ENCODE results near the gene METAP2. TPM values are rescaled to one million over a fixed set of nuclear protein-coding genes. Genes with fewer than 3 reads are reported as not detected.

Gene METAP2
- total RNA-seq, 1 donor from 2014 or later: 81.6 TPM

- no peak for TF ChIP-seq EZH2 (IDR thresholded peaks at IDR 0.05; ENCODE audit: insufficient read depth, low read length)
- no peak for TF ChIP-seq CTCF (IDR thresholded peaks at IDR 0.05; ENCODE audit: insufficient read depth, low read depth, low read length)
- H3K4me1 Mint-ChIP-seq (ENCODE audit: low read depth, unreplicated experiment): peaks cover 16% of the 10 kb centered on the region
- Histone ChIP-seq H4K20me1 (ENCODE audit: insufficient read depth, low read length) (peaks cover 40% of the 10 kb centered on the region), H3K9ac (ENCODE audit: low read length) (no peak overlapping the region), H3K4me1 (ENCODE audit: insufficient read depth, low read length) (no peaks in the 10 kb centered on the region), H3K27me3 (ENCODE audit: insufficient read depth, low read length) (no peaks in the 10 kb centered on the region), H3K36me3 (ENCODE audit: insufficient read depth, low read length) (peaks cover 17% of the 10 kb centered on the region), H3K27ac (ENCODE audit: low read depth, low read length) (no peak overlapping the region), H3K4me2 (ENCODE audit: low read length) (no peak overlapping the region), H3K4me3 (ENCODE audit: insufficient read depth, low read depth, low read length) (no peak overlapping the region), H3K79me2 (ENCODE audit: insufficient read depth, low read length) (peaks cover 61% of the 10 kb centered on the region), H2AFZ (ENCODE audit: low read depth, low read length) (no peak overlapping the region), H3K9me3 (ENCODE audit: insufficient read depth, low read depth, low read length) (no peaks in the 10 kb centered on the region)
- no peaks in the 10 kb centered on the region for H3K9me3 Mint-ChIP-seq (ENCODE audit: unreplicated experiment)
- H3K4me3 Mint-ChIP-seq (ENCODE audit: unreplicated experiment): no peak overlapping the region
- DNase-seq (ENCODE audit: low read depth) (no peak), FAIRE-seq (no peak)
- H3K36me3 Mint-ChIP-seq (ENCODE audit: low read depth, unreplicated experiment): peaks cover 7% of the 10 kb centered on the region
- H3K27me3 Mint-ChIP-seq (ENCODE audit: low read depth, unreplicated experiment): no peaks in the 10 kb centered on the region
- no peak overlapping the region for H3K27ac Mint-ChIP-seq (ENCODE audit: unreplicated experiment)
Measured at GRCh38 chr12:95484524-95484923, 10.6 kb downstream of the METAP2 start.

DNA sequence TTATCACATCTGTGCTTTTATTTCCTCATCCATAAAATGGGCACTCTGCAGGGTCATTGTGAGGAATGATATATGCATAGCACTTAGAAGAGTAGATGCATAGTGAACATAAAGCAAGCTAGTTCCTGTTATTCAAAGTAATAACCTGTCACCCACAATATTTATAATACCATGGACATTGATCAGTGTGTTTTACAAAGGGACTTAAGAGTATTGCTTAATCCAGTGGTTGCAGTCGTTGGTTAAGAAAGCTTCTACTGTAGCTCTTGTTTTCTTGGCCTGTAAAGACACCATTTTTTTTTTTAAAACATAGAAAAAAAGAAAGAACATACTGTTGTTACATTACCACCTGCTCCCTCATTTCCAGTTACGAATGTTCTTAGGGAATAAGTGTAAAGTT, 13.1 kb downstream of the METAP2 start:
- no peaks in the 10 kb centered on the region for H3K27me3 Mint-ChIP-seq (ENCODE audit: low read depth, unreplicated experiment)
- H3K4me2 ChIP-seq (ENCODE audit: low read length): no peak overlapping the region
- H3K4me1 Mint-ChIP-seq (ENCODE audit: low read depth, unreplicated experiment): no peaks in the 10 kb centered on the region
- peaks cover 30% of the 10 kb centered on the region for H4K20me1 ChIP-seq (ENCODE audit: insufficient read depth, low read length)
- H3K4me1 ChIP-seq (ENCODE audit: insufficient read depth, low read length): no peaks in the 10 kb centered on the region
- no peak overlapping the region for H3K4me3 ChIP-seq (ENCODE audit: insufficient read depth, low read depth, low read length)
- H3K36me3 Mint-ChIP-seq (ENCODE audit: low read depth, unreplicated experiment): peaks cover 9% of the 10 kb centered on the region
- no peak overlapping the region for H3K27ac ChIP-seq (ENCODE audit: low read depth, low read length)
- H3K4me3 Mint-ChIP-seq (ENCODE audit: unreplicated experiment): no peak overlapping the region
- peaks cover 16% of the 10 kb centered on the region for H3K36me3 ChIP-seq (ENCODE audit: insufficient read depth, low read length)
- FAIRE-seq (no peak), DNase-seq (ENCODE audit: low read depth) (no peak)
- no peaks in the 10 kb centered on the region for H3K9me3 Mint-ChIP-seq (ENCODE audit: unreplicated experiment)
- no peak for TF ChIP-seq EZH2 (IDR thresholded peaks at IDR 0.05; ENCODE audit: insufficient read depth, low read length)
- TF ChIP-seq CTCF (IDR thresholded peaks at IDR 0.05; ENCODE audit: insufficient read depth, low read depth, low read length): no peak
- peaks cover 54% of the 10 kb centered on the region for H3K79me2 ChIP-seq (ENCODE audit: insufficient read depth, low read length)
- H3K27ac Mint-ChIP-seq (ENCODE audit: unreplicated experiment): no peak overlapping the region
- H3K9ac ChIP-seq (ENCODE audit: low read length): no peak overlapping the region
- H3K27me3 ChIP-seq (ENCODE audit: insufficient read depth, low read length): no peaks in the 10 kb centered on the region
- no peak overlapping the region for H2AFZ ChIP-seq (ENCODE audit: low read depth, low read length)
- no peaks in the 10 kb centered on the region for H3K9me3 ChIP-seq (ENCODE audit: insufficient read depth, low read depth, low read length)

DNA sequence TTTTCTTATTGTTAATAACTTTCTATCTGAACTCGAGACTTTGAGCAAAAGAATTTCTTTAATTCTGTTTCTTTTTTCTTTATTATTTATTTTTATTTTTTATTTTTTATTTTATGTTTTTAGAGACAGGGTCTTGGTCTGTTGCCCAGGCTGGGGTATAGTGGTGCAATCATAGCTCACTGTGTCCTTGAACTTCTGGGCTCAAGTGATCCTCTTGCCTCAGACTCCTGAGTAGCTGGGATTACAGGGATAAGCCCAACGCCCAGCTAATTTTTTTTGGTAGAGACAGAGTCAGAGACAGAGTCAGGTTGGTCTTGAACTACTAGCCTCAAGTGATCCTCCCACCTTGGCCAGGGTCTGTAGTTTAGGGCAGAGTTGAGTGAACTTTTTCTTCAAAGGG, 18.5 kb downstream of the METAP2 start:
- no peak for TF ChIP-seq CTCF (IDR thresholded peaks at IDR 0.05; ENCODE audit: insufficient read depth, low read depth, low read length)
- no peak for TF ChIP-seq EZH2 (IDR thresholded peaks at IDR 0.05; ENCODE audit: insufficient read depth, low read length)
- Histone ChIP-seq H3K79me2 (ENCODE audit: insufficient read depth, low read length) (peaks cover 23% of the 10 kb centered on the region), H3K36me3 (ENCODE audit: insufficient read depth, low read length) (peaks cover 39% of the 10 kb centered on the region), H3K27me3 (ENCODE audit: insufficient read depth, low read length) (no peaks in the 10 kb centered on the region), H3K27ac (ENCODE audit: low read depth, low read length) (no peak overlapping the region), H3K4me2 (ENCODE audit: low read length) (no peak overlapping the region), H3K4me3 (ENCODE audit: insufficient read depth, low read depth, low read length) (no peak overlapping the region), H3K9me3 (ENCODE audit: insufficient read depth, low read depth, low read length) (no peaks in the 10 kb centered on the region), H4K20me1 (ENCODE audit: insufficient read depth, low read length) (peaks cover 21% of the 10 kb centered on the region), H3K4me1 (ENCODE audit: insufficient read depth, low read length) (no peaks in the 10 kb centered on the region), H2AFZ (ENCODE audit: low read depth, low read length) (no peak overlapping the region), H3K9ac (ENCODE audit: low read length) (no peak overlapping the region)
- FAIRE-seq: no peak
- H3K4me1 Mint-ChIP-seq (ENCODE audit: low read depth, unreplicated experiment): no peaks in the 10 kb centered on the region
- H3K36me3 Mint-ChIP-seq (ENCODE audit: low read depth, unreplicated experiment): peaks cover 19% of the 10 kb centered on the region
- no peak overlapping the region for H3K4me3 Mint-ChIP-seq (ENCODE audit: unreplicated experiment)
- no peaks in the 10 kb centered on the region for H3K9me3 Mint-ChIP-seq (ENCODE audit: unreplicated experiment)
- no peak overlapping the region for H3K27ac Mint-ChIP-seq (ENCODE audit: unreplicated experiment)
- no peaks in the 10 kb centered on the region for H3K27me3 Mint-ChIP-seq (ENCODE audit: low read depth, unreplicated experiment)
- DNase-seq (ENCODE audit: low read depth): no peak

All from astrocyte (in vitro differentiated cells and primary cell).